GM19463 (cell line): ENCODE results near the gene TOMM40L.

Experiments
- ATAC-seq: cut with Tn5 transposase; IDR thresholded peaks from one replicate; pipeline ENCODE4 v1.9.1; 2021; ENCODE audit warnings: mild to moderate bottlenecking, moderate library complexity; ENCODE audit not compliant: unreplicated experiment

TOMM40L gene

DNA sequence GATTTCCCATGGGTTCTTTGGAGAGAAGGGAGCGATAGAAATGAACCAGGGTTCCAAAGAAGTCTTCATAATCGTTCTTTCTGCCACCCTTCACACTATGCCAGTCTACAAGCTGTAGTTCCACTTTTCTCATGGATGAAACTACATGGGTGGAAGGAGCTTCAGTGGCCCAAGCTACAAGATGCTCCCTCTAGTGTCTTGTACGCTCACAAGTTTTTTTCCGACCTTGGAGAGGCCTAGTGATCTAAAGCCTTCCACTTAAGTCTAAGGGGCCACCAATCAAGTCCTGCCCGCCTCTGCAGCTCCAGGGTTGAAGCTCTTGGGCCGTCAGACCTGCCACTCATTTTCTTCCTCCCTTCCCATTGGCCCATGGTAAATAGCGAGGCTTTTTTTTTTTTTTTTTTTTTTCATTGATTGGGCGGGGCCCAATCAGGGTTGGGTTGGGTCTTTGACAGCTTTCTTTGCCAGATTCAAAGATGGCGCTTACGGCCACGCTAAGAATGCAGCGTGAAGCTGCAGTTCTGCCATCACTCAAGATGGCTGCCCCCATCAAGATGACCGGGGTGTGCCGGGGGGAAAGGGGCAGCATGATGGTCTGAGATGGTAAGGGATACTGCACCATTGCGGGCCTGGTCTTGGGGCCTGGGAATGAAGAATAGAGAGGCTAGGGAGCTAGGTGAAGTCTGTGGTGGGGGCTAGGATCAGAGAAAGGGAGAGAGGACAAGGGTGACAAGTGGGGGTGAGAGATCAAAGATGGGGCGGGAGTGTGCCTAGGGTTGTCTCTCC lies at the start of gene TOMM40L:
Gene TOMM40L, plus strand, starts transcription at position 527 of the 786 bp plus-strand sequence. CDS start 430 bp downstream, outside the sequence.
- peak; percentile 95 for ATAC-seq

DNA sequence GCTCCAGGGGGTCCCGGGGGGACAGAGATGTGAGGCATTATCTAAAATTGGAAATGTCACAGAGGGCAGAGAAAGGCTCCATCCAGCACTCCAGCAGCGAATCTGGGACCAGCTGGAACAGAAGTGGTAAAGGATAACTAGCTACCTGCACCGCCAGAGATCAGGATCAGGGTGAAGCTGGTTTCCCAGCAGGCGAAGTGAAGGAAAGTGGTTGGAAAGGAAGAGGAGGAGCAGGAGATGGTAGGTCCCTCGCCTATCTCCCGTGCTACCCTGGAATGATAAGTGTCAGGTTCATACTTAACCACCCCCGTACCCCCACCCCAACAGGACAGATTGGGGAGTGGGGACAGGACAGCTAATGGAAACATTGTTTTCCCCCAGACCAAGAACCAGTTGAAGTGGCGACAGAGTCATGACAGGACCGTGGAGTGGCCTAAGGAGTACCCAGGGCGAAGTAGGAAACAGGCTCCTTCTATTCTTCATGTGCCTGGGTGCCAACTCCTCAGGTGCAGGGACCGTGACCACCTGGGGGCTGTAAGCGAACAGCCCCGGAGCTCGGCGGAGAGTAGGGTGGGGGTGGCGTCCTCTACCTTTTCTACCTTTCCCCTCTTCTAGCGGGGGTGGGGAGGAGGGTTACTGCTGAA lies 49.3 kb upstream of the TOMM40L start:
- ATAC-seq: no peak

DNA sequence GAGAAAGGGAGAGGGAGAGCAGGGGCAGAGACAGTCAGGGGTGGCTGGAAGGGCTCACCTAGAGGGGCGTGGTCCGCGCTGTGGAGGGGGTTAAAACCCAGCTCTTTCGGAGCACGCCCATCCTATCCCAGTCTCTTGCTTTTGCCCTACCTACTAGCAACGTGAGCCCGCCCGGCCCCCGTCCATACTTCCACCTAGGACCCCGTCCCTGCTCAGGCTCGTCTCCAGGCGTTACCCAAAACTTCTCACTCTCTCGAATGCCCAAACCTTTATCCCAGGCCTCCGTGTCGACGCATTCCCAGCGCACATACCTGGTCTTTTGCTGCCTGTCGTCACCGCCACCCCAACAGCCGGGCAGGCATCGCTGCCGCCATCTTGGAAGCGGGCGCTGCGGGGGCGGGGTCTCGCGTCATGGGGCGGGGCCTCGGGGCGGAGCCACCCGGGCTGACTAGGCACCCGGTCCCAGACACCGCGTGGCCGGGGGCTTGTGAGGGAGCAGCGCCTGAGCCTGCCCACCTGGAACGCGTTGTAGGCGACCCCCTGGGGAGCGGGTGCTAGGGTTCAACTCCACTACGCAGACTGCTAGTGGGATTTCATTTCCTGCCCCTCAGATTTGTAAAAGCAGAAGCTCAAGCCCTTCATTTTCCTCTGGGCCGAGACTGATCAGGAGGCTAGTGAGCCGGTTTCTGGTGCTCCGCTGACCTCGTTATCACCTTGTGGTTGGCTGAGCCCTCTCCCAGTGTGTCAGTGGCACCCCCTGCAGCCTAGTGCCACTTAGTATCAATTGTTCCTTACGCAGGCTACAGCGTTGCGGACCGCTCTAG lies 48.5 kb upstream of the TOMM40L start, which contains the start of gene B4GALT3:
Gene B4GALT3, minus strand, starts transcription at position 396 of the 824 bp plus-strand sequence. CDS start 1,447 bp downstream, outside the sequence.
- ATAC-seq: peak; percentile 78

DNA sequence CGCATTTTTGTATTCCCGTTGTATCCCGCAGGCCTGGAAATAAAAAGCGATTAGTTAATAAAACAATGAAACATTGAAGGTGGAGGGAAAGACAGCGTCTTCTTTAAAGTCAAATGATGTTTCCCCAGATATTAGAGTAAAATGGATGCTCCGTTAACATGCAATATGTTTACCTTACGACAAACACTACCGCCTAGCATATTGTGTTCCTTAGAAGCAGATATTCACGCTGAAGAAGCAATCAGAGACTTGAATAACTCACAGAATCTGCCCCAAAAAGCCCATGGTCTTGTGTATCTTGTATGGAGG lies 48.0 kb upstream of the TOMM40L start:
- no peak for ATAC-seq

DNA sequence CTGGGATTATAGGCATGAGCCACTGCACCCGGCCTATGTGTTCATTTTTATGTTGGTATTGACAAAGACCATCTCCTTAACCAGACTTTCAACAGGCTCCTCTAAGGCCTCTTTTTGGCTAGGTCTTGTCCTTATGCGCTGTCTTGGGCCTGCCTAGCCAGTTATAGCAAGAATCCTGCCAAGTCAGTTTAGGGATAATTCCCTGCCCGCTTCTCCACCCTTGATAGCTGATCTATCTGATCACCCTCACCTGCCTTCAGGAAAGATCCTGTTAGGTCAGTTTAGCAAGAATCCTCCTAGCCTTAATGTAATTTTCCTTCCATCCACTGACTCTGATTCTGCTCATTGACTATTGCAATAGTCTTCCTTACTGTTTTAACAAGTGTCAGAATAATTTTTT lies 46.2 kb upstream of the TOMM40L start:
- ATAC-seq: no peak

DNA sequence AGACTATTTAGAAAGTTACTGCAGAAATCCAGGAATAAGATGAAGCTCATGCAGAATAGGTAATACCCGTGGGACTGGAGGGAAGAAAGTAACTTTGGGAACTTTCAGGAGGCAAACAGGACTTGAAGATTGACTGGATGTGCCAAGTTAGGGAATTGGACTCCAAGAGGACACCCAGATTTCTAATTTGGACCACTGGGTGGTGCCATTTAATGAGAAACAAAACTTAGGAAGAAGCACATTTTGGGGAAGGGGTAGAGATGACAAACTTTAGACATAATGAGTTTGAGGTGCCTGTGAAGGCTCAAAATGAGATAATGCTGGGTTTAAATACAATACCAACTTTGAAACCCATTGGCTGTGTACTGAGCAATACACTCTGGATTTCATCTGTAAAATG lies 45.2 kb upstream of the TOMM40L start:
- no peak for ATAC-seq

DNA sequence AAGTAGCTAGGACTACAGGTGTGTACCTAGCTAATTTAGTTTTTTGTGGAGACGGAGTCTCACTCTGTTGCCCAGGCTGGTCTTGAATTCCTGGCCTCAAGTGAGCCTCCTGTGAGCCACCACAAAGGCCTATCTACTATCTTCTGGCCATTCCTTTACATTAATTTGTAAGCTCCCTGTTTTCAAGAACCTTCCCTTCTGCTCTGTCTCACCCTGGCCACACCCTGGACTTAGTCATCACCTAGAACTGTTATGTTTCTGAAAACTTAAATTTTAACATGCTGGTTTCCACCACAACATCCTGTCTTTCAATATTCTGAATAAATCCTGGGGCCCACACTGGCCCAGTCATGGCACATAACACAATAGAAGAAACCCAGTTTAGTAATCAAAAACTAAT lies 43.6 kb upstream of the TOMM40L start:
- ATAC-seq: peak; percentile 49

DNA sequence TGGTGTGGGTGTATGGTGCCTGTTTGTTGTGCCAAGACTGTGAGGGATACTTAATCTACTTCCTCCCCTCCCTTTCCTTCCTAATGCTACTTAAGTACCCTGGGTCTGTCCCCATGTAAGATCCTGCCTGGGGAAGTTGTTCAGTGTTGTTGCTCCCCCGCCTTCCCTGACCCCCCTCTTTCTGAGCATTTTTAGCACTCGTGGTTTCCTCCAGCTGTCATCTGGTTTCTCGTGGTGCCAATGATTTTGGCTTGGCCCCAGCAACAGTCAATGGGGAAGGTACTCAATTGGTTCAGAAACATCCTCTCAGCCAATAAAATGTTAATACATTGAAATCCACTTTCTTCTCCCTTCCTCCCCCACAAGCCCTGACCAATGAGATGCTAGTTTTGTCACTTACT lies 40.6 kb upstream of the TOMM40L start:
- ATAC-seq: peak; percentile 63

DNA sequence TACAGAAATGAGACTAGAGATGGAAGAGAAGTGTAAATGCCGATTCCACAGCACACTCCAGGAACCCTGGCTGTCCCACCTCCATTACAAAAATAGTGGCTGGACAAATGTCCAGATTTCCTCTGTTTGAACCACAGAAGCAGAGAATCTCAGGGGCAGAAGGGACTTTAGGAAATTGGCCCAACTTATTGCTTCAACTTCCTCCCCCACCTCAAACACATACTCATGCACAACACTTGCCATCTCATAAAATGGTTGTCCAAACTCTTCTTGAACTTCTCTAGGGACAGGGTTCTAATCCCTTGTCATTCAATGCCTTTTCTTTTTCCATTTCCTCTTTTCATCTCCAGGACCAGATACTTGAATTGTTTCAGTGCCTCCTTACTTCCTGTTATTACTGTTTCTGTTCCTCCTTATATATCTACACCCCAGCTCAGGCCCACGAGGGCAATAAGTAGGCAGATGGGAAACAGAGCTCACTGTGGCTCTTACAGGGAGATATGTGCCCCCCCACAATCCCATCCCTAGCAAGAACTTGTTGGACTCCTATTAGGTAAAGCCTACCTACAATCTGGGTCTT lies 40.0 kb upstream of the TOMM40L start:
- ATAC-seq: peak; percentile 20

DNA sequence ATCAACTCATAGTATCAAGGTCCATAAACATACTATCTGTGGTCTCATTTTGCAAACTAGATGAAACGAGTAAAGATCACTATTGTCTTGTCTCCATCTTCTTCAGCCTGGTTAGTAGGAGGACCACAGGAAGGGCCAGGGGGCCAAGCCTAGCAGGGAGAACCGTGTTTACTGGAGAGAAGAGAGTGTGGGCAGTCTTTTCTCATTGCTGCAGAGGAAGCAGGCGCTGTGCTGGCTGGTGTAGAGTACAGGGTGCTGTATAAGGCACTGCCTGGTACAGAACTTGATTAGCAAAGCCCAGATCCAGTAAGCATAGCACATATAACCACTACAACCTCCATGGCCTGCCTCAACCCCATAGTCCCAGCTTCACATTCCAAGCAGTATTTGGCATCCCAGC lies 38.5 kb upstream of the TOMM40L start:
- ATAC-seq: no peak

DNA sequence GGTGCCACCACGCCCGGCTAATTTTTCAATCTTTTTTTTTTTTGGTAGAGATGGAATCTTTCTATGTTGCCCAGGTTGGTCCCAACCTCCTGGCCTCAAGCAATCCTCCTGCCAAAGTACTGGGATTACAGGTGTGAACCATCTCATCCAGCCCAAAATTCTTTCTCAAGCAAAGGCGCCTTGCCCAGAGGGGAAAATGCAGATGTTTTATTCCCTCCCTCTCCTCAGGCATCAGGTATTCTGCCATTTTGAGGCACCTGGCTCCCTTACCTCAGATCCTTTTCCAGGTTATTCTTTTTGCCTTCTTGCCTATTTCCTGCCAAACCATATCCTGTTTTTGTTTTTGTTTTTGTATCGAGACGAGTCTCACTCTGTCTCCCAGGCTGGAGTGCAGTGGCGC lies 37.5 kb upstream of the TOMM40L start:
- ATAC-seq: no peak

DNA sequence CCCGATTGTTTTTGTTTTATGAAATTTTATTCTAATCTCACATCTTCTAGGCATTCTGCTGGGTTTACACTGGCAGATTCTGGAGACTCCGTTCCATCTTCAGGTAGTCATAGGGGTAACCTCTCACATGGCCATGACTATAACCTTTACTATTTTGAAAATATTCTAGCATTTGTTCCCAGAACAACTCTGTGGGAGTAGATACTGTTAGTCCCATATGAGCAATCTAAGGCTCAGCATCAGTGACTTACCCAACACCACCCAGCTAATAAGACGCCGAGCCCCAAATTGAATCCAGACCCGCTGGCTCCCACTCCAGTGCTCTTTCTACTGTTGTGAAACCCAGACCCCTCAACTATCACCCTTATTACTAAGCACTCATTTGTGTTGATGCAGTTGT lies 36.8 kb upstream of the TOMM40L start:
- ATAC-seq: no peak

DNA sequence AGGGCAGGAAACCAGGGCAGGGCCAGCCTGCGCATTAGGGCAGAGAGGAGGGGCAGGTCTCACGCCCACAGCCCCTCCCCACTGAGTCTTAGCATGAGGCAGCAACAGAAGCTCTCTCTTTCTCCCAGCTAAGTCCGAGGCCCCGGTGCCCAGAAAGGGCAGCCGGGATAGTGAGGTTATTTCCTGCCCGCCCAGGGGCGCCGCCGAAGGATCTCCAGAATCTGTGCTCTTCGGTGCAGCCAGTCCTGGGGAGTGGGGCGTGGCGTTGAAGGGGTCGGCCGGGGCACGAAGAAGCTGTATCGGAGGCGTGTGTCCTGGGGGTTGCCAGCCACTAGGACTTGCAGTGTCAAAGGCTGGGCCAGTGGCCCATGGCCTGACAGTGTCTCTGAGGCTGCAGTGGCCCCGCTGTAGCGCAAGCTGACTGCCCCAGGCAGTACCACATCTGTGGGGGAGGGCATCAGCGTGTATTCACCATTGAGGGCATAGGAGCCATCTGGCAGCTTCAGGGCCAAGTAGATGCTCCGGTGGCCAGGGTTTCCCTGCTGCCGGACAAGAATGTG lies 34.8 kb upstream of the TOMM40L start:
- no peak for ATAC-seq

DNA sequence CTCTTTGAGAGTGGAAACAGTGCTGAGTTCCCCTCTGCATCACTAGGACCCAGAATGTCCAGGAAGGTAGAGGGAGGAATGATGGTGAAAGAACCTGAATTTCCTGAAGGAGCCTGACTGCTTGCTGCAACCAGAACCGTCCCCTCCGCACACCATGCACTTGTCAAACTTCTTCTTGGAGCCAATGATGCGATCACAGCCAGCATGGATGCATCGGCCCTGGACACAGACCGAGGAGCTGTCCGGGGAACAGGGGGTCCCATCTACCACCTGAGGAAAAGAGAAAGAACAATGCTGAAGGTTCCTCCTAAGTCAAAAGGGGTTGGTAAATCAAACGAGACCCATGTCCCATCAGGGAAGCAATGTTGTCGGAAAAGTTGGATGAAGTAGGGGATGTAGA lies 33.9 kb upstream of the TOMM40L start:
- no peak for ATAC-seq

DNA sequence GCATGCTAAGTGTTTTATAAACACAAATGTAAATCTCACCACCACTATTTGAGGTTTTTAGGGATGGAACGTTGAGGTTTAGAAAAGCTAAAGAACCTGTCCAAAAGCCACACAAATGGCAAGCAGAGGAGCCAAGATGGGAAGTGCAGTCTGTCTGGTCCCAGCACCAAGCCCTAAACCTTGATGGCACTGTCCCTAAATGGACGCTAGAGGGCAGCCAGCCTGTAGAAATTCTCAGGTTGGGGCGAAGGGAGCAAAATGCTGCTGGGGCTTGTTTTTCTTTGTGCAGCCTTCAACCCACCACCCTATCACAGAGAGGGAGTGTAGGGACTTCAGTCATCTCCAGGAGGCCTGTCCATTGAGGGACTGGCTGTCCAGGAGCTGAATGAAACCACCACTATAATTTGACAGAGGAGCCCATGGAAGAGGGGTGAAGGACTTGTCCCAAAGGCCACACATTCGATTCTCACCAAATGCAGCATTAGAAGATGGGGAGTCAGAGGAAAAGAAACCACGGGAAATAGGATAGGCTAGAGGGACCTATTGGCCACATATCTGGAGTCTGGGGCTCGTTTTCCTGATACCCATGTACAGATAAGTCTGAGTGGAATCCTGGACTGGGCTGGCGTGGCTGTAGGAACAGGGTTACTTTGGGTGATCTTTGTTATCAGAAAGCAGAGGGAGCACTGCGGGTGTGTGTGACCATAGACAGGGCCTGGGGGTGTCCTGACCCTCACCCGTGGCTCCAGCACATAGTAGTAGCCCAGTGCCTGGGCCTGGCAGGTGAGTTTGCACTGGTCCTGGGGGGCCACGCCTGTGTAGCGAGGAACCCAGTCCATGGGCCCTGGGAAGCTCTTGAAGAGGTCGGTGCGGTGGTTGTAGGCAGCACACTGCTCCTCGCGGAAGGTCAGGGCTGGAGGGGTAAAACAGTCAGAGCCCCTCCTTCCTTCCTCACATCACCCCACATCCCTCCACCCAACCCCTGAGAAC lies 33.1 kb upstream of the TOMM40L start:
- peak; percentile 85 for ATAC-seq

DNA sequence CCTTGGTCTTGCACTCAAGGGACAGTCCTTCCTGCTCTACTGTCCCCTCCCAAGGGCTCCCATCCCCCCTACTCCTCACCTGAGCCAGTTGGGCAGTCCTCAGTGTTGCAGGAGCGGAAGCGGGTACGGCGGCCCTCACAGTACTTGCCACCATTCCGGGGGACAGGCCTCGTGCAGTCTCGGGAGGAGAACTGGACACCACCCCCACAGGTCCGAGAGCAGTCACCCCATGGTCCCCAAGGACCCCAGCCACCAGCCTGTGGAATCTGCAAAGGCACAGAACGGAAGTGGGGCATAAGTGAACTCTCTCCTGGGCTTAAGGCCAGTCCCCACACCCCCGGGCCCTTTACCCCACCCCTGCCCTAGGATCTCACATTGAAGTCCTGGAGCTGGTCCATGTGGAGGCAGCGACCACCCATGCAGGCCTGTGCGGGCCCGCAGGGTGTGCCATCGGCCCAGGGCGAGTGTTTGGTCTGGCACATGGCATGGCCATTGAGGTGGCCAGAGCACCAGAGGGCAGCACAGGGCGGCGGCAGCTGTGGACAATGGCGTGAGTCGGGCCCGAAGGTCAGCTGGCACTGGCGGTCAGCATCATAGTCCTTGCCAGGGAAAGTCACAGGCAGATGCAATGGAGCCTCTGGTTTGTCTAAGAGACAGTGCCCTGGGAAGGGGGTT lies 32.2 kb upstream of the TOMM40L start:
- no peak for ATAC-seq

DNA sequence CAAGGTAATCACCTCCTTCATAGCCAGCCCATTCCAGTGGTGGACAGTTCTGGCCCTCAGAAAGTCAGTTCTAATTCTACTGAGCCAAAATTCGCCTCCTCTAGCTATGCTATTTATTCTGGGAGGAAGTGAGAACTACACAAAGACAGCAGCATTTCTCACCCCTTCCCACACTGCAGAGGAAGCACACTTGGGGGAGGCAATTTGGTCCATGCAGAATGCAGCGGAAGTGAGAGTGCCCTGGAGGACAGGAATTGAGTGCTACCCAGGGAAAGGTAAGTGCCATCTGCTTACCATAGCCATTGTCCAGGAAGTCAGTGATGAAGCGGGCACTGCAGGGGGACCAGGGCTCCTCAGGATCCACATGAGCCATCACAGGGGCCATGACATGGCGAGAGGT lies 30.7 kb upstream of the TOMM40L start:
- peak; percentile 56 for ATAC-seq

DNA sequence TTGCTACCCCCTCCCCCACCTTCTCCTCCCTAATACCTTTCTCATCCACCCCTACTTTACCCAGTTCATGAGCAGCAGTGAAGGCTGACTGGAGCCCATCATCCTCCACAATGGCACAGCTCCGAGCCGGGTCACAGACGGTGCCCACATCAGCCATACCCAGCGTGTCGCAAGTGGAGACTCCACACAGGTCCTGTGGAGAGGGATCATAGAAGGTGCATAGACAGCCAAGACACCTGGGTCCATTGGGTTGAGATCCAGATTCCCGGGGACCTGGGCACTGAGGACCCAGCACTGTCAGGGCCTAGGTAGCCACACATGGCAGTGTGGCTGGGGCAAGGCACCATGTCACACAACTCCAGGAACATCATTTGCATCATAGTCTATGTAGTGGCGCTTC lies 29.7 kb upstream of the TOMM40L start:
- no peak for ATAC-seq
